ENCODE results near the gene PPIP5K1. TPM values are rescaled to one million over a fixed set of nuclear protein-coding genes. Genes with fewer than 3 reads are reported as not detected.

Gene PPIP5K1
- total and polyA plus RNA-seq, 2 of the 4 experiments (the other 2 are of a cell fraction) = 12.7 to 14.2 TPM

DNA sequence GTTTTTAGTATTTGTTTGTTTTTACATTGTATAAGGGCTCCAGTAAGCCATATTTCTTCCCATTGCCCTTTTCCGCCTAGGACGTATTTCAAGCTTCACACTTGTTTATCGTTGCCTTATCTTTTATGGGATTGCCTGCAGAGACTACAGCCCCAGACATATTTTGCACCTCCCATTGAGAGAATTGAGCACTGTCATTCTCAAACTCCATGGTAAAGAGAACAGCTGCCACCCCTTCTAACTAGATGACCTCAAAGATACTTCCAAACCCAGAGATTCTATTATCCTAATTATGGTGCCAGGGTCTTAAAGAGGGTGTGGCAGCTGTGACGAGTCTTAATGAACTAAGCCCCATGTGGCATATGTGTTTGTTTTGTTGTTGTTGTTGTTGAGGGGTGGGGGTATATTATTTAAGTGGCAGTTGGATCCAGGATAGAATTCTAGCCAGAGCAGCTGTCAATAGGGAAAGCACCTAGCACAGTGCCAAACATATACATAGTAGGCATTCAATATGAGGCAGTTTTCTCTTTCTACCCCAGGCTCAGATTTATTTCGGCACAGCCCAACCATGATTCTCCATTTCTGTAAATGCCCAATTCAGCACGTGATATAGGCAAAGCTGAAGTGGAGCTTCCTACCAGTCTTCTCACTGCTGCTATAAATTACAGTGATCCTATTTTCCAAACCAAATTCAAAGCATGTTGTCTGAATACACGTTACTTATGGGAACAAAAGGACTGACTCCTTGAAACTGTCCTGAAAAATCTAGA lies 96.1 kb downstream of the PPIP5K1 start:
- Histone ChIP-seq H3K4ac (ENCODE audit: low read depth, low read length) (peak overlapping the region; percentile 76; the same call in 1 of the 2 replicates), H3K9me1 (ENCODE audit: insufficient read depth, low read length) (0 out of 2 replicates have a peak, but pooled peaks cover 2% of the 10 kb centered on the region), H4K20me1 (ENCODE audit: insufficient read depth, low read length) (peaks cover 4% of the 10 kb centered on the region; the same call in 1 of the 2 replicates), H3K56ac (ENCODE audit: extremely low read depth, insufficient read depth, low read length) (0 out of 2 replicates have a peak overlapping the region, but pooled peaks have one; percentile 28), H2BK15ac (ENCODE audit: low read depth, low read length) (peak overlapping the region; percentile 29; the same call in 1 of the 3 replicates), H2AK9ac (replicated peaks; ENCODE audit: low read depth, low read length, poor library complexity) (no peak overlapping the region), H4K91ac (ENCODE audit: insufficient read depth, low read depth, low read length) (no peak overlapping the region; the same call in 1 of the 2 replicates), H2BK5ac (ENCODE audit: low read depth, low read length, poor library complexity, severe bottlenecking) (no peak overlapping the region), H2AK5ac (ENCODE audit: low read depth, low read length) (no peak overlapping the region), H3K4me2 (ENCODE audit: low read depth, low read length) (peak overlapping the region; percentile 96), H4K8ac (ENCODE audit: low read depth in 2 of 2, low read length in 2 of 2) (peak overlapping the region; percentile 21 to 97; a peak in 2 of 4 replicates), H3K9me3 (ENCODE audit: control insufficient read depth, insufficient read depth, low read length) (no peaks in the 10 kb centered on the region), H3K27ac (ENCODE audit: insufficient read depth, low read length) (no peak overlapping the region), H3K14ac (replicated peaks; ENCODE audit: low read depth, low read length) (peak overlapping the region; percentile 96), H4K5ac (ENCODE audit: low read depth, low read length) (peak overlapping the region; percentile 66), H3K18ac (ENCODE audit: low read depth, low read length) (no peak overlapping the region), H3K9ac (ENCODE audit: low read depth, low read length) (peak overlapping the region; percentile 47), H2BK120ac (ENCODE audit: low read depth, low read length) (peak overlapping the region; percentile 80; the same call in 1 of the 2 replicates), H3K4me3 (ENCODE audit: insufficient read depth, low read depth, low read length) (no peak overlapping the region), H2AFZ (replicated peaks; ENCODE audit: low read length, poor library complexity) (peak overlapping the region; percentile 99), H2BK20ac (ENCODE audit: low read depth, low read length) (no peak overlapping the region), H3K23ac (ENCODE audit: low read depth, low read length) (peak overlapping the region; percentile 81), H3K36me3 (ENCODE audit: control insufficient read depth, insufficient read depth, low read length) (peaks cover 4% of the 10 kb centered on the region), H3K27me3 (ENCODE audit: control insufficient read depth, insufficient read depth, low read length) (no peaks in the 10 kb centered on the region), H3K79me1 (ENCODE audit: low read depth in 1 of 2, low read length in 2 of 2) (peaks cover 12 to 29% of the 10 kb centered on the region in 2 experiments; a peak in 3 of 4 replicates), H3K4me1 (ENCODE audit: control insufficient read depth, insufficient read depth, low read length) (peaks cover 3% of the 10 kb centered on the region; the same call in 1 of the 2 replicates)
- 0% methylated on average over 2 of the region's 7 CpGs; no CpG with 5 or more reads in 1 of the 2 experiments for WGBS, 2 experiments (ENCODE audit: extremely low coverage in 2 of 2, insufficient read length in 1 of 2)
- POLR2A ChIA-PET (ENCODE audit: unreplicated experiment) = no interaction called here
- ATAC-seq (ENCODE audit: low read depth) (no peak), DNase-seq (no peak)
- intact Hi-C loops (cut with micrococcal nuclease) = loop anchor here (2.0 kb wide), 1 partner anchor 23 kb away; the partner anchor contains the start of gene MAP1A
- CTCF ChIA-PET = interaction anchor here (1.1 to 2.3 kb wide), 2 partner anchors 17 to 21 kb away, joined by 4 to 8 read pairs; no protein-coding TSS in a partner anchor
- TF ChIP-seq RAD21 (IDR thresholded peaks at IDR 0.05; ENCODE audit: low read length) = no peak
- TF ChIP-seq MXI1 (IDR thresholded peaks at IDR 0.05; ENCODE audit: borderline replicate concordance, low read depth, low read length) = no peak
- dilution Hi-C loops (cut with HindIII; ENCODE audit: low sequenced_read_pairs, unreplicated experiment) = no loop called here
- in situ Hi-C loops (cut with MboI; ENCODE audit: low sequenced_read_pairs) = no loop called here
- BruUV-seq (replicated peaks) = no TSS peak
